Naive thymus-derived CD4-positive, alpha-beta T cell (primary cell): ENCODE measurements around the gene ZNF608. TPM values are rescaled to one million over a fixed set of nuclear protein-coding genes. Genes with fewer than 3 reads are reported as not detected.
A peak's percentile ranks its signal among the peaks of the same experiment; 100 is the strongest.

Source experiments
- ATAC-seq: fragments of 150-1000 bp; cut with Tn5 transposase; 2 replicates; pipeline ENCODE4 v1.10.0; 2021; ENCODE audit warnings: mild to moderate bottlenecking, moderate library complexity
- CTCF ChIA-PET: fragments of 350-600 bp; sonication (Branson Sonifier 250); formaldehyde crosslinking; loops from one replicate; lab custom pipeline; 2021; ENCODE audit warnings: antibody characterized with exemption; lab: Charles Lee
- POLR2A ChIA-PET: fragments of 350-600 bp; sonication (Branson Sonifier 250); formaldehyde crosslinking; loops from one replicate; lab custom pipeline; 2021; ENCODE audit warnings: antibody characterized with exemption, inconsistent platforms; lab: Charles Lee
- DNase-seq, 9 donors: peaks; one replicate each; pipeline versions ENCODE4 v3.0.0 to v3.0.0-alpha.2; 2020 to 2022; ENCODE audit warnings: mixed read lengths in 1 of 9
- H3K27ac ChIP-seq: one replicate; pipeline ENCODE4 v1.7.0; 2013; ENCODE audit warnings: mild to moderate bottlenecking, low read depth, low read length, moderate library complexity
- H3K27me3 ChIP-seq, 2 donors: one replicate each; pipeline ENCODE4 v1.7.0; 2013; ENCODE audit warnings: low read length in 2 of 2, mild to moderate bottlenecking in 2 of 2, moderate library complexity in 2 of 2; ENCODE audit not compliant: control insufficient read depth in 2 of 2, insufficient read depth in 2 of 2
- H3K36me3 ChIP-seq, 3 experiments: 1 replicate in 2 of 3; 2 replicates in 1 of 3; pipeline ENCODE4 v1.7.0; 2013; ENCODE audit warnings: low read length in 3 of 3, mild to moderate bottlenecking in 3 of 3, moderate library complexity in 1 of 3; ENCODE audit not compliant: insufficient read depth in 3 of 3, control insufficient read depth in 2 of 3
- H3K4me1 ChIP-seq, 2 donors: one replicate each; pipeline ENCODE4 v1.7.0; 2013; ENCODE audit warnings: low read length in 2 of 2, mild to moderate bottlenecking in 2 of 2, moderate library complexity in 1 of 2; ENCODE audit not compliant: control insufficient read depth in 2 of 2, insufficient read depth in 2 of 2
- H3K4me3 ChIP-seq: 2 replicates; pipeline ENCODE4 v1.7.0; 2013; ENCODE audit warnings: mild to moderate bottlenecking, low read length
- H3K9me3 ChIP-seq, 3 experiments: 1 replicate in 2 of 3; 2 replicates in 1 of 3; pipeline ENCODE4 v1.7.0; 2013; ENCODE audit warnings: low read length in 3 of 3; ENCODE audit not compliant: control insufficient read depth in 2 of 3
- H3K27ac Mint-ChIP-seq, 9 donors: one replicate each; pipeline ENCODE4 v1.8.0; 2020 to 2022; ENCODE audit warnings: mixed read lengths in 9 of 9, mild to moderate bottlenecking in 8 of 9, moderate library complexity in 5 of 9, inconsistent platforms in 2 of 9
- H3K27me3 Mint-ChIP-seq, 5 donors: one replicate each; pipeline ENCODE4 v1.8.0; 2021 to 2022; ENCODE audit warnings: mixed read lengths in 5 of 5, mild to moderate bottlenecking in 1 of 5
- H3K36me3 Mint-ChIP-seq, 5 donors: one replicate each; pipeline ENCODE4 v1.8.0; 2020 to 2022; ENCODE audit warnings: mixed read lengths in 5 of 5, mild to moderate bottlenecking in 3 of 5, inconsistent platforms in 1 of 5
- H3K4me1 Mint-ChIP-seq, 7 donors: one replicate each; pipeline ENCODE4 v1.8.0; 2020 to 2022; ENCODE audit warnings: mixed read lengths in 7 of 7, mild to moderate bottlenecking in 3 of 7, inconsistent platforms in 1 of 7
- H3K4me3 Mint-ChIP-seq, 10 donors: one replicate each; pipeline ENCODE4 v1.8.0; 2020 to 2022; ENCODE audit warnings: mild to moderate bottlenecking in 10 of 10, mixed read lengths in 10 of 10, moderate library complexity in 6 of 10, inconsistent platforms in 2 of 10
- H3K9me3 Mint-ChIP-seq, 11 donors: one replicate each; pipeline ENCODE4 v1.8.0; 2020 to 2022; ENCODE audit warnings: mixed read lengths in 11 of 11, mild to moderate bottlenecking in 4 of 11, inconsistent platforms in 1 of 11, moderate library complexity in 1 of 11
- intact Hi-C, 2 donors: fragments of 100-400 bp; cut with micrococcal nuclease; formaldehyde crosslinking; loops; one replicate each; pipeline ENCODE4 v1.15.1; 2023
- polyA plus RNA-seq, 2 donors: library from polyadenylated mRNA; unstranded; fragments of 300-500 nt; fragmentation: Illumina TruSeq; gene quantifications; one replicate each; pipeline ENCODE4 v1.2.3, GENCODE V29; 2021
- total RNA-seq, 6 experiments: library from RNA in 5 of 6; stranded (reverse) in 5 of 6; gene quantifications; 1 replicate in 5 of 6; 2 replicates in 1 of 6; pipeline ENCODE4 v1.2.3 and lab custom pipeline; 2021 to 2026

ZNF608 gene
- total and polyA plus RNA-seq, 7 experiments from 2014 or later: 0.90 to 1.5 TPM; not detected in 5

DNA sequence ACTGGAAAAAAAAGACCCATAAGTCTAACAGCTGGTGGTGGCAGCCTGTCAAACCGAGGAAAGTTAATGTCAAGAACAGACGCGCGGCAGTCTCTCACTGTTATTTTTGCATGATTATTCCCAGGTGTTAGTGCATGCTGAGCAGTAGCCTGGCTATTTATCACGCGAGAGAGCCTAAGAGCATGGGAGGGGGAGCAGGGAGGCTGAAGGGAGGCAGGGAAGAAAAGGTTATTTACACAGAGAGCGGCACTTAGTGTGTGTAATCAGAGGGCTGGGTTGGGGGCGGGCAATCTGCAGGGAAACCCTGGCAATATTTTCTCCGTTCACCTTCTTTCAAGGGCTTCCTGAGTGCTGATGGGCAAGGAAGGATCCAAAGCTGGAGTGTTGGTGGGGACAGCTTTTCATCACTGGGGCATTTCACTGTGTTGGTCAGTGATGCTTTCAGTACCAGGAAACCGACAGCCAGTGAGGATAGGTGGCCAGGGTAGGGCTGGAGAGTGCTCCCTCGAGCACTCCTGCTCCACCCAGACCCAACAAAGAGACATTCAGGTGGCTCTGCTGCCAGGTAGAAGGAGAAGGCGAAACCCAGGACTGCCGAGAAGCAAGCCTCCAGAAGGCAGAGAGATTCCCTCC is 39.6 kb downstream of the ZNF608 start:
- Histone ChIP-seq H3K27ac (no peak overlapping the region), H3K4me3 (no peak overlapping the region), H3K9me3 (no peaks in the 10 kb centered on the region), H3K27me3 (no peaks in the 10 kb centered on the region), H3K4me1 (no peaks in the 10 kb centered on the region), H3K36me3 (no peaks in the 10 kb centered on the region)
- Mint-ChIP-seq H3K4me1 (peaks cover 0 to 2% (median 0%) of the 10 kb centered on the region in 7 donors), H3K36me3 (no peaks in the 10 kb centered on the region), H3K4me3 (no peak overlapping the region), H3K9me3 (peaks cover 0 to 12% (median 0%) of the 10 kb centered on the region in 11 donors), H3K27ac (no peak overlapping the region), H3K27me3 (peaks cover 0 to 12% (median 10%) of the 10 kb centered on the region in 5 donors)
- intact Hi-C loops: no loop called here
- CTCF ChIA-PET: no interaction called here
- DNase-seq (no peak), ATAC-seq (no peak)
- POLR2A ChIA-PET: no interaction called here

DNA sequence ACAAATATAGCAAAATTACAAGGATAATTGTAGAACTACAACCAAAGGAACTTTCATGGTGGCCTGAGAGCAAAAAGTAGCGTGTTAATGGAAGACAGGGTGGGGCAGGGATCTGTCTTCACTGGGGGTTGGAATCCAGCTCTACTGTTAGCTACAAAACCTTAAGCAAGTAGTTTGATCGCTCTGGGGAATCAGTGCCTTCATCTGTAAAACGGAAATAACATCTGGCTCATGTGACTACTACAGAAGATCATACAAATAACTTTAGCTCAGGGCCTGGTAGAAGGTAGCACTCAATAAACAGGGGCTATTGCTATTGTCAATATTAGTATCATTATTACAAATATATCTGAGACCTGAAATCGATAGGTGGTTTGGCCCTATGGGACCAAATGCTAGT is 40.4 kb downstream of the ZNF608 start:
- Mint-ChIP-seq H3K27me3 (peaks cover 0 to 12% (median 10%) of the 10 kb centered on the region in 5 donors), H3K4me1 (peaks cover 0 to 2% (median 0%) of the 10 kb centered on the region in 7 donors), H3K27ac (peak overlapping the region in 1 of 9 donors; percentile 52), H3K9me3 (peaks cover 0 to 7% (median 0%) of the 10 kb centered on the region in 11 donors), H3K4me3 (no peak overlapping the region), H3K36me3 (no peaks in the 10 kb centered on the region)
- Histone ChIP-seq H3K27me3 (no peaks in the 10 kb centered on the region), H3K4me3 (no peak overlapping the region), H3K4me1 (no peaks in the 10 kb centered on the region), H3K9me3 (no peaks in the 10 kb centered on the region), H3K36me3 (no peaks in the 10 kb centered on the region), H3K27ac (no peak overlapping the region)
- ATAC-seq (no peak), DNase-seq (no peak)
- ChIA-PET POLR2A (no interaction called here), CTCF (no interaction called here)
- intact Hi-C loops: no loop called here

DNA sequence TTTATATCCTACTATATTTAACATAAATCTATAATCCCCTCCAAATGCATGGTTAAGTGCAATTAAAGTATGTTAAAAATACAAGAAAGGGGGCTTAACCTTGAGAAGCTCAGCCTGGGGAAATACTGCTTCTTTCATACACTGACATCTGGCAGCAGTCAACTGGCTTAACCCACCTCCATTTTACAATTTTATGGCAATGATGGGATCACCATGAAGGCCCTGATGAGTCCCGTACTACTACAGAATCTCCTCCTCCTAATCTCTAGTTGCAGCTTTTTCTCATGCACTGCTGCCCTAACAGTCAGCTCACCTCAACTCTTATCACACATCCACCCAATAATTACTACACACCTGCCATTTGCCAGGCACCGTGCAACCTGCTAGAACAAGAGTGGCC is 40.9 kb downstream of the ZNF608 start:
- intact Hi-C loops: no loop called here
- no peak overlapping the region for H3K27ac Mint-ChIP-seq
- no peak overlapping the region for H3K4me3 ChIP-seq
- H3K9me3 ChIP-seq: no peaks in the 10 kb centered on the region
- ATAC-seq: no peak
- peaks cover 0 to 12% (median 10%) of the 10 kb centered on the region in 5 donors for H3K27me3 Mint-ChIP-seq
- no peaks in the 10 kb centered on the region for H3K36me3 ChIP-seq
- no peaks in the 10 kb centered on the region for H3K27me3 ChIP-seq
- no peak overlapping the region for H3K4me3 Mint-ChIP-seq
- peaks cover 0 to 7% (median 0%) of the 10 kb centered on the region in 11 donors for H3K9me3 Mint-ChIP-seq
- DNase-seq: no peak
- H3K36me3 Mint-ChIP-seq: no peaks in the 10 kb centered on the region
- no peak overlapping the region for H3K27ac ChIP-seq
- H3K4me1 ChIP-seq: no peaks in the 10 kb centered on the region
- ChIA-PET CTCF (no interaction called here), POLR2A (no interaction called here)
- H3K4me1 Mint-ChIP-seq: peaks cover 0 to 2% (median 0%) of the 10 kb centered on the region in 7 donors

DNA sequence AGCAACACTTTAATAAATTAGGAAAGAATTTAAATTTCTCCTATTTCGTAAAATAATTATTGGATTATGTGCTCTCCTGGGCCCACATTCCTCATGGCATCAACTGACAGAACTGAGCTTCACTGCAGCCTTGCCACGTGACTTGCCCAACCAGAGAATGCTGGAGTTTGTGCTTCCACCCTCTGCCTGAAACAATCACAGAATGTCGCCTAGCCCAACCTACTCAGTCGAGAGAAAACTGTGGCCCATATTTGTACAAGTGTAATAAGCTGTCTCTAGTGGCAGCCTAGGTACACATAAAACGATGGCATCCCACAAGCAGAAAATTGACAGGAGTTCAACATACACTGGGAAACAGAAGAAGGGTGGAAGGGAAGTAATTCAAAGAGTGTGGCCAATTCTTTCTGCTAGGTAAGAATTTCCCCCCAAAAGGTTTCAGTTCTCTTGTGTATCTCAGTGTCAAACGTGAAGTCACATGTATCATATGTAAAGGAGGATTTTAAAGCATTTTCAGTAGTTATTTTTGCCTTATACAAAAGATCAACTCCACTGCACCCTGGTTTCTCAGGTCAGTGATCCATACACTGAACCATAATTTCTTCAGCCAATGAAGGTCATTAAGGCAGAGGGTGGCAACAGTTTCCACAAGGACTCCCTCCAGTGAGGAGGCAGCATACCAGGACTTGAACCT is 41.7 kb downstream of the ZNF608 start:
- ChIA-PET CTCF (no interaction called here), POLR2A (no interaction called here)
- Mint-ChIP-seq H3K9me3 (peaks cover 0 to 11% (median 0%) of the 10 kb centered on the region in 11 donors), H3K36me3 (no peaks in the 10 kb centered on the region), H3K27me3 (peaks cover 0 to 14% (median 7%) of the 10 kb centered on the region in 5 donors), H3K4me3 (no peak overlapping the region), H3K27ac (no peak overlapping the region), H3K4me1 (peaks cover 0 to 2% (median 0%) of the 10 kb centered on the region in 7 donors)
- Histone ChIP-seq H3K27me3 (no peaks in the 10 kb centered on the region), H3K4me3 (no peak overlapping the region), H3K4me1 (no peaks in the 10 kb centered on the region), H3K9me3 (no peaks in the 10 kb centered on the region), H3K36me3 (no peaks in the 10 kb centered on the region), H3K27ac (no peak overlapping the region)
- ATAC-seq (peak; percentile 22), DNase-seq (no peak)
- intact Hi-C loops: no loop called here

DNA sequence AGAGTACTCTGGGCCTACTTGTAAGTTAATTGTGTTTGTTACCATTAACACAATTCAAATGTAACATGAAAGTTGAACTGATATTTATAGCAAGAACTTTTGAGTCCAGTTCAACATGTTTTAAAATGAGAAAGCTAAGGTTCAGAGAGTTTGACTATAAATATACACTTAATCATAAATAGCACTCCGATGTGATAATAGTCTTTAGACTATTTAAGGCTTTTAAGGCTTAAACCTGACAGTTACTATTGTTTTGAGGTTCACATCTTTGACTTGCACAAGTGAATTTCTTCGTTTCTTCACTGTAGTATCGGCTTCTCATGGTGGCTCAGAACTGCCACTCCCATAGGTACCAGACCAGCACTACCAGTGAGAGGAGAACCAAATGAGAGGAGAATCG is 42.4 kb downstream of the ZNF608 start:
- Histone ChIP-seq H3K4me1 (no peaks in the 10 kb centered on the region), H3K27ac (no peak overlapping the region), H3K36me3 (no peaks in the 10 kb centered on the region), H3K9me3 (no peaks in the 10 kb centered on the region), H3K27me3 (no peaks in the 10 kb centered on the region), H3K4me3 (no peak overlapping the region)
- ATAC-seq: no peak
- intact Hi-C loops: no loop called here
- Mint-ChIP-seq H3K4me1 (peaks cover 0 to 2% (median 0%) of the 10 kb centered on the region in 7 donors), H3K36me3 (no peaks in the 10 kb centered on the region), H3K9me3 (peaks cover 0 to 12% (median 0%) of the 10 kb centered on the region in 11 donors), H3K27me3 (peaks cover 0 to 18% (median 6%) of the 10 kb centered on the region in 5 donors), H3K4me3 (no peak overlapping the region), H3K27ac (no peak overlapping the region)
- no peak for DNase-seq
- ChIA-PET POLR2A (no interaction called here), CTCF (no interaction called here)

DNA sequence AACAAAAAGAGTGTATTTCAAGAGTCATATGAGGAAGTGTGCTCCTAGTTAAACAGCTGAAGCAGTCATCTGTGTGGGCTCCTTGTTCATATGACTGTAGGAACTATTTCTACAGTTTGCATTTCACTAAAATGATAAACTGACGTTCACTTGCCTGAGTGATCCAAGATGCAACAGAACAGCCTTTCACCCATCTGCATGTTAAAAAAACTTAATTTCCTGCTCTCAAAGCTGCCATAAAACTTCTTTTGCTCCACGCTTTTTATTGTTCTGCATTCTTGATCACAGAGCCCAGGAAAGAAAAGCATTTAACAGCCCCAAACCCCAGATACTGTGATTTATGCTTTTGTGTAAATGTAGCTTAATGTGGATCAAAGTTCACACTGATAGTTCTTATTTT is 43.9 kb downstream of the ZNF608 start:
- peaks cover 0 to 22% (median 6%) of the 10 kb centered on the region in 5 donors for H3K27me3 Mint-ChIP-seq
- H3K4me3 ChIP-seq: no peak overlapping the region
- ChIA-PET POLR2A (no interaction called here), CTCF (no interaction called here)
- no peaks in the 10 kb centered on the region for H3K4me1 ChIP-seq
- DNase-seq (no peak), ATAC-seq (no peak)
- H3K27ac Mint-ChIP-seq: no peak overlapping the region
- H3K4me1 Mint-ChIP-seq: no peaks in the 10 kb centered on the region
- no peaks in the 10 kb centered on the region for H3K36me3 Mint-ChIP-seq
- H3K9me3 ChIP-seq: no peaks in the 10 kb centered on the region
- H3K27me3 ChIP-seq: no peaks in the 10 kb centered on the region
- intact Hi-C loops: no loop called here
- no peak overlapping the region for H3K4me3 Mint-ChIP-seq
- H3K36me3 ChIP-seq: no peaks in the 10 kb centered on the region
- H3K9me3 Mint-ChIP-seq: peaks cover 0 to 9% (median 0%) of the 10 kb centered on the region in 11 donors
- no peak overlapping the region for H3K27ac ChIP-seq
